Placental pericyte (primary cell): ENCODE data around the gene GOLGA8M. TPM values are rescaled to one million over a fixed set of nuclear protein-coding genes. Genes with fewer than 3 reads are reported as not detected.

ENCODE experiments used
- small RNA-seq: library from RNA; depleted of rRNA; stranded (forward); fragments of <200 nt; gene quantifications from one replicate; pipeline ENCODE3, GENCODE V24; 2012; ENCODE audit warnings: low replicate concordance
- total RNA-seq: library from RNA; depleted of rRNA; stranded (reverse); fragments of >200 nt; gene quantifications from 2 replicates; pipeline ENCODE4 v1.2.3, GENCODE V29; 2012

Gene GOLGA8M
- total RNA-seq, result under 0.01 TPM in 1 of 2 replicates, not detected in the other

GRCh38 chr15:28712270-28712669 lies at the start of gene GOLGA8M:
GOLGA8M (minus strand) TSS chr15:28712421; CDS start chr15:28712323, 98 bp downstream.

Small RNA genes lying within 50 kb of the gene (small RNA-seq; reads per million reads assigned to genes)
- gene RN7SL719P, result not detected

Other genes with a start within 250 kb of the GOLGA8M start
- gene GOLGA8G, start 179.4 kb downstream of the GOLGA8M start, total RNA-seq, result not detected in 2 replicates
- not detected in 2 replicates for gene GOLGA6L25, start 158.9 kb downstream of the GOLGA8M start, total RNA-seq
- gene GOLGA6L7, start 136.2 kb upstream of the GOLGA8M start, total RNA-seq, result not detected in 2 replicates
- gene APBA2, start 173.6 kb upstream of the GOLGA8M start, total RNA-seq, result 20.8 and 37.1 TPM in 2 replicates